Thyroid gland (tissue), 4 donors: ENCODE results near the gene KIRREL2.

Experiments
- CTCF ChIP-seq, 6 experiments: fragments of 200-600 bp in 3 of 6; fragments of 450-650 bp in 3 of 6; sonication (generic) in 3 of 6; IDR thresholded peaks; one replicate each; pipeline ENCODE4 v1.5.1; 2016 to 2019; ENCODE audit warnings: antibody characterized with exemption in 6 of 6, mild to moderate bottlenecking in 2 of 6, inconsistent platforms in 1 of 6, moderate library complexity in 1 of 6
- POLR2A ChIP-seq, 2 donors: fragments of 450-650 bp; IDR thresholded peaks; one replicate each; pipeline ENCODE4 v1.6.1; 2017; ENCODE audit warnings: antibody characterized with exemption in 2 of 2, mild to moderate bottlenecking in 2 of 2, moderate library complexity in 1 of 2

GRCh38 chr19:35847911-35848310 lies 8.8 kb upstream of the KIRREL2 start:
- no peak for TF ChIP-seq POLR2A (IDR thresholded peaks at IDR 0.05)
- no peak for TF ChIP-seq CTCF (IDR thresholded peaks at IDR 0.05)
